ENCODE measurements around the gene CELF2. TPM values are rescaled to one million over a fixed set of nuclear protein-coding genes. Genes with fewer than 3 reads are reported as not detected.

The CELF2 gene
- total and polyA plus RNA-seq, 9 of the 15 experiments (the other 6 are each of a cell fraction or from before 2014, with no cell fraction given): 4.0 to 20.3 (median 11.1) TPM

GRCh38 chr10:11286261-11286852 is 268.7 kb downstream of the CELF2 start:
- Histone ChIP-seq H3K36me3 (ENCODE audit: control insufficient read depth, insufficient read depth, low read length) (no peaks in the 10 kb centered on the region), H3K9me1 (ENCODE audit: control insufficient read depth, insufficient read depth, low read length) (no peaks in the 10 kb centered on the region), H4K20me1 (replicated peaks; ENCODE audit: control insufficient read depth, insufficient read depth, low read length) (no peaks in the 10 kb centered on the region), H3K9me3 (replicated peaks; ENCODE audit: control insufficient read depth, insufficient read depth, low read depth, low read length) (no peaks in the 10 kb centered on the region), H3K27me3 (ENCODE audit: control insufficient read depth in 2 of 2, insufficient read depth in 2 of 2, low read length in 2 of 2) (no peaks in the 10 kb centered on the region), H2AFZ (ENCODE audit: low read depth, low read length) (no peak overlapping the region), H3K79me2 (ENCODE audit: control insufficient read depth, insufficient read depth, low read length) (no peaks in the 10 kb centered on the region), H3K4me2 (ENCODE audit: insufficient read depth, low read length) (no peak overlapping the region), H3K4me1 (replicated peaks in 1 of 2; ENCODE audit: control insufficient read depth in 2 of 2, insufficient read depth in 2 of 2, low read length in 2 of 2) (no peaks in the 10 kb centered on the region), H3K9ac (ENCODE audit: insufficient read depth in 1 of 2, low read depth in 2 of 2, low read length in 2 of 2) (no peak overlapping the region), H3K27ac (ENCODE audit: extremely low read depth, low read depth, low read length) (no peak overlapping the region), H3K4me3 (no peak overlapping the region)
- POLR2A ChIA-PET: no interaction called here
- ATAC-seq: no peak
- in situ Hi-C loops (cut with MboI): no loop called here
- no peak for DNase-seq (ENCODE audit: extremely low read depth in 1 of 4, low spot score in 3 of 4)
- FAIRE-seq: no peak
- WGBS (ENCODE audit: insufficient coverage, low coverage, missing lambda C conversion rate): 25% methylated on average over 7 of the region's 7 CpGs
- no TSS peak for BruUV-seq (replicated peaks)
- TF ChIP-seq CEBPG (CRISPR knock-in tag; IDR thresholded peaks at IDR 0.05): no peak
- TF ChIP-seq CEBPG (tag; conservative IDR thresholded peaks at IDR 0.05 in 1 of 2, IDR thresholded peaks at IDR 0.05 in 1 of 2): peak in 1 of 2 experiments; percentile 16; a peak in 1 of 4 replicates
- no peak for TF ChIP-seq CREB3L1 (IDR thresholded peaks at IDR 0.05; ENCODE audit: borderline replicate concordance, low read depth)
- TF ChIP-seq CEBPB (tag; IDR thresholded peaks at IDR 0.05): peak; percentile 45
- no peak for TF ChIP-seq ZNF197 (CRISPR knock-in tag; IDR thresholded peaks at IDR 0.05; ENCODE audit: low read depth)
- peak in 1 of 3 experiments; percentile 19 for TF ChIP-seq YY1 (IDR thresholded peaks at IDR 0.05; ENCODE audit: borderline replicate concordance in 1 of 3, control insufficient read depth in 1 of 3, extremely low read depth in 1 of 3, insufficient read depth in 3 of 3, insufficient read length in 1 of 3, insufficient replicate concordance in 2 of 3, low read depth in 1 of 3, low read length in 2 of 3)
- intact Hi-C loops (cut with micrococcal nuclease): no loop called here
- CTCF ChIA-PET (ENCODE audit: low intra/inter-chr PET ratio): no interaction called here

All from K562 (cell line).